GM23338 (cell line): ENCODE data around the gene ZNF277. TPM values are rescaled to one million over a fixed set of nuclear protein-coding genes. Genes with fewer than 3 reads are reported as not detected.

Experiments
- ATAC-seq: fragments of 200-7000 bp; cut with Tn5 transposase; 3 replicates; pipeline ENCODE4 v1.9.1; 2020
- DNase-seq: peaks from one replicate; pipeline ENCODE4 v3.0.0-alpha.2; 2015; ENCODE audit warnings: low spot score
- H2AFZ ChIP-seq: fragments of 200-600 bp; sonication (generic); 2 replicates; pipeline ENCODE4 v1.8.0; 2016; ENCODE audit warnings: antibody characterized with exemption, mild to moderate bottlenecking, moderate library complexity
- H3F3A ChIP-seq: fragments of 200-600 bp; sonication (generic); replicated peaks from 2 replicates; pipeline ENCODE4 v1.8.0; 2017; ENCODE audit warnings: antibody characterized with exemption, mixed run types, low read depth
- H3K27ac ChIP-seq: fragments of 200-600 bp; sonication (generic); 2 replicates; pipeline ENCODE4 v1.6.1; 2016; ENCODE audit warnings: low read depth
- H3K27me3 ChIP-seq: fragments of 200-600 bp; sonication (generic); 2 replicates; pipeline ENCODE4 v1.8.0; 2016; ENCODE audit warnings: mild to moderate bottlenecking, mixed run types, moderate library complexity; ENCODE audit not compliant: insufficient read depth
- H3K36me3 ChIP-seq: fragments of 200-600 bp; sonication (generic); 2 replicates; pipeline ENCODE4 v1.8.0; 2016; ENCODE audit warnings: mild to moderate bottlenecking; ENCODE audit not compliant: insufficient read depth
- H3K4me1 ChIP-seq: fragments of 200-600 bp; sonication (generic); 2 replicates; pipeline ENCODE4 v1.8.0; 2016; ENCODE audit warnings: mild to moderate bottlenecking, moderate library complexity; ENCODE audit not compliant: insufficient read depth
- H3K4me2 ChIP-seq: fragments of 200-600 bp; sonication (generic); 2 replicates; pipeline ENCODE4 v1.7.1; 2017; ENCODE audit warnings: mixed run types
- H3K4me3 ChIP-seq: fragments of 200-600 bp; sonication (generic); 2 replicates; pipeline ENCODE4 v1.6.1; 2016; ENCODE audit warnings: mixed run types
- H3K79me2 ChIP-seq: fragments of 200-600 bp; sonication (generic); replicated peaks from 2 replicates; pipeline ENCODE4 v1.8.0; 2017; ENCODE audit warnings: mild to moderate bottlenecking; ENCODE audit not compliant: insufficient read depth
- H3K9me2 ChIP-seq: fragments of 200-600 bp; sonication (generic); 2 replicates; pipeline ENCODE4 v1.8.0; 2017; ENCODE audit not compliant: insufficient read depth
- H4K20me1 ChIP-seq: fragments of 200-600 bp; sonication (generic); replicated peaks from 2 replicates; pipeline ENCODE4 v1.8.0; 2017; ENCODE audit warnings: mild to moderate bottlenecking; ENCODE audit not compliant: insufficient read depth
- H3K27ac Mint-ChIP-seq: 2 replicates; pipeline ENCODE4 v1.8.0; 2020; ENCODE audit warnings: inconsistent platforms, mild to moderate bottlenecking, moderate library complexity, mixed read lengths
- H3K27me3 Mint-ChIP-seq: 3 replicates; pipeline ENCODE4 v1.8.0; 2022; ENCODE audit warnings: low read depth, mild to moderate bottlenecking, moderate library complexity, mixed read lengths, inconsistent platforms; ENCODE audit not compliant: insufficient read depth, poor library complexity
- H3K36me3 Mint-ChIP-seq: 3 replicates; pipeline ENCODE4 v1.8.0; 2021; ENCODE audit warnings: low read depth, mild to moderate bottlenecking, inconsistent platforms, moderate library complexity, mixed read lengths
- H3K4me1 Mint-ChIP-seq: 3 replicates; pipeline ENCODE4 v1.8.0; 2020; ENCODE audit warnings: mild to moderate bottlenecking, inconsistent platforms, mixed read lengths
- H3K4me3 Mint-ChIP-seq: 3 replicates; pipeline ENCODE4 v1.8.0; 2021; ENCODE audit warnings: moderate library complexity, mild to moderate bottlenecking, inconsistent platforms, mixed read lengths
- H3K9me3 Mint-ChIP-seq: 3 replicates; pipeline ENCODE4 v1.8.0; 2020; ENCODE audit warnings: moderate library complexity, mild to moderate bottlenecking, inconsistent platforms, mixed read lengths
- CTCF ChIP-seq, 2 experiments: fragments of 200-600 bp in 1 of 2; sonication (generic) in 1 of 2; conservative IDR thresholded peaks; 2 replicates each; pipeline versions ENCODE4 v1.5.1 to v1.6.1; 2016 to 2017; ENCODE audit warnings: antibody characterized with exemption in 2 of 2, low read depth in 2 of 2, mild to moderate bottlenecking in 2 of 2, moderate library complexity in 1 of 2
- EZH2phosphoT487 ChIP-seq: fragments of 200-600 bp; sonication (generic); IDR thresholded peaks from one replicate; pipeline ENCODE4 v1.8.1; 2018; ENCODE audit warnings: antibody characterized with exemption; ENCODE audit not compliant: unreplicated experiment
- JUNB ChIP-seq: IDR thresholded peaks from one replicate; pipeline ENCODE4 v1.6.1; 2016; ENCODE audit warnings: antibody characterized with exemption; ENCODE audit not compliant: unreplicated experiment
- NANOG ChIP-seq: IDR thresholded peaks from 2 replicates; pipeline ENCODE4 v1.6.1; 2016; ENCODE audit warnings: antibody characterized with exemption, borderline replicate concordance
- POLR2AphosphoS5 ChIP-seq: IDR thresholded peaks from 2 replicates; pipeline ENCODE4 v1.6.1; 2016; ENCODE audit warnings: antibody characterized with exemption, low read depth
- REST ChIP-seq: IDR thresholded peaks from one replicate; pipeline ENCODE4 v1.6.1; 2018; ENCODE audit warnings: antibody characterized with exemption; ENCODE audit not compliant: unreplicated experiment
- STAT1 ChIP-seq: IDR thresholded peaks from one replicate; pipeline ENCODE4 v1.6.1; 2016; ENCODE audit warnings: antibody characterized with exemption; ENCODE audit not compliant: unreplicated experiment
- ZNF114 ChIP-seq: fragments of 250-450 bp; sonication (Bioruptor Pico); IDR thresholded peaks from 2 replicates; pipeline ENCODE4 v1.5.0; 2020; ENCODE audit warnings: mild to moderate bottlenecking, moderate library complexity
- ZNF331 ChIP-seq: fragments of 250-450 bp; sonication (Bioruptor Pico); IDR thresholded peaks from 2 replicates; pipeline ENCODE4 v1.5.0; 2020; ENCODE audit warnings: low read depth, mild to moderate bottlenecking, moderate library complexity
- ZNF462 ChIP-seq: fragments of 250-450 bp; sonication (Bioruptor Pico); IDR thresholded peaks from 2 replicates; pipeline ENCODE4 v1.5.0; 2020; ENCODE audit warnings: mild to moderate bottlenecking, moderate library complexity
- polyA plus RNA-seq: library from polyadenylated mRNA; unstranded; fragments of >200 nt; fragmentation: Nextera tagmentation; extraction: Ambion mirVana; gene quantifications from 2 replicates; pipeline ENCODE4 v1.2.1, GENCODE V29; 2016
- total RNA-seq: library from RNA; depleted of rRNA; stranded (reverse); fragments of >200 nt; shearing (Covaris generic); gene quantifications from 2 replicates; pipeline ENCODE4 v1.2.3, GENCODE V29; 2014

ZNF277 gene
- total and polyA plus RNA-seq, 2 experiments from 2014 or later, result 25.4 to 28.9 TPM

- Mint-ChIP-seq H3K4me1 (peaks cover 17% of the 10 kb centered on the region), H3K36me3 (peaks cover 6% of the 10 kb centered on the region; the same call in 2 of the 3 replicates)
Measured at GRCh38 chr7:112290065-112290464, 83.6 kb downstream of the ZNF277 start.

More at GRCh38 chr7:112290065-112290464, 83.6 kb downstream of the ZNF277 start:
- H3K4me2 ChIP-seq, result no peak overlapping the region
- no peak overlapping the region for H3K4me3 ChIP-seq
- Mint-ChIP-seq H3K9me3 (no peaks in the 10 kb centered on the region), H3K27me3 (peaks cover 2% of the 10 kb centered on the region), H3K4me3 (no peak overlapping the region), H3K27ac (no peak overlapping the region)
- peaks cover 5% of the 10 kb centered on the region; the same call in 1 of the 2 replicates for H4K20me1 ChIP-seq
- H3K27me3 ChIP-seq, result no peaks in the 10 kb centered on the region
- no peaks in the 10 kb centered on the region for H3K9me2 ChIP-seq
- no peak overlapping the region for H2AFZ ChIP-seq
- TF ChIP-seq ZNF462 (no peak), ZNF331 (CRISPR knock-in tag) (no peak), POLR2AphosphoS5 (no peak), STAT1 (no peak), JUNB (no peak), NANOG (no peak), CTCF (conservative IDR thresholded peaks at IDR 0.05; ENCODE audit: low read depth in 2 of 2) (no peak), ZNF114 (CRISPR knock-in tag) (no peak), EZH2phosphoT487 (no peak), REST (no peak)
- no peaks in the 10 kb centered on the region for H3F3A ChIP-seq
- H3K27ac ChIP-seq, result no peak overlapping the region
- peaks cover 9% of the 10 kb centered on the region for H3K4me1 ChIP-seq
- H3K79me2 ChIP-seq, result peaks cover 4% of the 10 kb centered on the region
- no peak for ATAC-seq
- no peaks in the 10 kb centered on the region for H3K36me3 ChIP-seq
- no peak for DNase-seq
